Measurements from ENCODE around the gene TM7SF3. TPM values are rescaled to one million over a fixed set of nuclear protein-coding genes. Genes with fewer than 3 reads are reported as not detected.
"Not testable (repeated sequence)": the region's sequence is repeated elsewhere in the genome, so short reads cannot be mapped to it uniquely, and the experiment has no call there.

Gene TM7SF3
- total RNA-seq, 4 donors from 2014 or later, result 40.1 to 87.5 (median 64.4) TPM

DNA sequence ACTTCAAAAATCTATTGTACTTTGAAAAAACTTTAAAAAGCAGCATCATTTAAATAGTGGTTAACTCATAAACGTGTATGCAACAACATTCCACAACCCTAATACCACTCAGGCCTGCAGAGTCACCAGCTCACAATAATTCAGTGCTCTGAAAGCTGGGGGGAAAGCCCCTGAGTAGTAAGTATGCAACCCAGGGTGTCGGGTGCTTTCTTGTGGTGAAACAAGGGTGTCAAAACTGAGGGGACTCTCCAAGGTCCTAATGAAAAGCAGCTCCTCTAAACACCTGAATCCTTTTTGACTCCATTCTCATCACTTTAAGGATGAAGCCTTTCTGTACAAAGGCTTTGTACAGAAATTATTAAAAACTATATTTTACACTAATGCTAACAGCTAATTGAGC lies 42.2 kb downstream of the TM7SF3 start:
- Histone ChIP-seq H3K4me3 (no peak overlapping the region), H3K4me1 (no peaks in the 10 kb centered on the region), H3K27me3 (no peaks in the 10 kb centered on the region), H3K27ac (no peak overlapping the region), H3K36me3 (peaks cover 0 to 87% of the 10 kb centered on the region in 2 donors), H3K9me3 (no peaks in the 10 kb centered on the region)
- WGBS, 2 donors (ENCODE audit: low coverage in 1 of 2), result 60 to 66% methylated on average over 1 to 2 of the region's 2 CpGs
- ATAC-seq, result no peak
- no peak for TF ChIP-seq POLR2A (IDR thresholded peaks at IDR 0.05)
- TF ChIP-seq EP300 (IDR thresholded peaks at IDR 0.05), result no peak
- no peak for TF ChIP-seq POLR2AphosphoS5 (IDR thresholded peaks at IDR 0.05)
- TF ChIP-seq, protein P1, sequence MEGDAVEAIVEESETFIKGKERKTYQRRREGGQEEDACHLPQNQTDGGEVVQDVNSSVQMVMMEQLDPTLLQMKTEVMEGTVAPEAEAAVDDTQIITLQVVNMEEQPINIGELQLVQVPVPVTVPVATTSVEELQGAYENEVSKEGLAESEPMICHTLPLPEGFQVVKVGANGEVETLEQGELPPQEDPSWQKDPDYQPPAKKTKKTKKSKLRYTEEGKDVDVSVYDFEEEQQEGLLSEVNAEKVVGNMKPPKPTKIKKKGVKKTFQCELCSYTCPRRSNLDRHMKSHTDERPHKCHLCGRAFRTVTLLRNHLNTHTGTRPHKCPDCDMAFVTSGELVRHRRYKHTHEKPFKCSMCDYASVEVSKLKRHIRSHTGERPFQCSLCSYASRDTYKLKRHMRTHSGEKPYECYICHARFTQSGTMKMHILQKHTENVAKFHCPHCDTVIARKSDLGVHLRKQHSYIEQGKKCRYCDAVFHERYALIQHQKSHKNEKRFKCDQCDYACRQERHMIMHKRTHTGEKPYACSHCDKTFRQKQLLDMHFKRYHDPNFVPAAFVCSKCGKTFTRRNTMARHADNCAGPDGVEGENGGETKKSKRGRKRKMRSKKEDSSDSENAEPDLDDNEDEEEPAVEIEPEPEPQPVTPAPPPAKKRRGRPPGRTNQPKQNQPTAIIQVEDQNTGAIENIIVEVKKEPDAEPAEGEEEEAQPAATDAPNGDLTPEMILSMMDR (IDR thresholded peaks at IDR 0.05), result no peak

DNA sequence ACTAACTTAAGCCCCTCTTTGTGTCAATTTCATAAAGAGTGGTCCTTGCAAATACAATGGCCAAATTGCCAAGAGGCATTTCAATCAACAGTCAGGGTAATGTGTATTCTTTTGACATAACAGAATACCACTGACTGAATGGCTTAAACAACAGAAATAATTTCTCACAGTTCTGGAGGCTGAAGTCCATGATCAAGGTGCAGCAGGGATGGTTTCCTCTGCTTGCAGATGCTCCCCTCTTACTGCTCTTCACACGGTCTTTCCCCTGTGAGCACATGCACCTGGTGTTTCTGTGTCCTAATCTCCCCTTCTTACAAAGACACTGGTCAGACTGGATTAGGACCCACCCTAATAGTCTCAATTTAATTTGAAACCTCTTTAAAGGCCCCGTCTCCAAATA lies 44.0 kb downstream of the TM7SF3 start:
- no peaks in the 10 kb centered on the region for H3K9me3 ChIP-seq
- H3K27me3 ChIP-seq, result no peaks in the 10 kb centered on the region
- no peak for ATAC-seq
- 86 to 100% methylated on average over 1 to 2 of the region's 2 CpGs for WGBS, 2 donors (ENCODE audit: low coverage in 1 of 2)
- H3K4me3 ChIP-seq, result no peak overlapping the region
- H3K36me3 ChIP-seq, result peaks cover 0 to 83% of the 10 kb centered on the region in 2 donors
- TF ChIP-seq POLR2A (IDR thresholded peaks at IDR 0.05) (no peak), POLR2AphosphoS5 (IDR thresholded peaks at IDR 0.05) (no peak), EP300 (IDR thresholded peaks at IDR 0.05) (no peak)
- TF ChIP-seq, protein P1 (IDR thresholded peaks at IDR 0.05), result no peak
- H3K4me1 ChIP-seq, result no peaks in the 10 kb centered on the region
- no peak overlapping the region for H3K27ac ChIP-seq

DNA sequence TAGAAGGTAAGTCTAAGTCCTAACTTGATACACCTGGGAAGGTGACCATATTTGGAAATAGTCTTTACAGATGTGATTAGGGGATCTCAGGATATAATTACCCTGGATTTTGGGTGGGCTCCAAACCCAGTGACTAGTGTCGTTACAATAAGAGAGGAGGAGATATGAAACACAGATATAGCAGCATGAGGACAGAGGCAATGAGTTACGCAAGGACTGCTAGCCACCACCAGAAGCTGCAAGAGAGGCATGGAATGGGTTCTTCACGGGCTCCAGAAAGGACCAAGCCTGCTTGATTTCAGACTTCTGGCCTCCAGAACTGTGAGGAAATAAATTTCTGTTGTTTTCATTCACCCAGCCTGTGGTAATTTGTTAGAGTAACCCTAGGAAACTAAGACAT lies 47.3 kb downstream of the TM7SF3 start:
- H3K27ac ChIP-seq, result no peak overlapping the region
- H3K9me3 ChIP-seq, result no peaks in the 10 kb centered on the region
- TF ChIP-seq, protein P1 (IDR thresholded peaks at IDR 0.05), result no peak
- no peak for TF ChIP-seq EP300 (IDR thresholded peaks at IDR 0.05)
- TF ChIP-seq POLR2AphosphoS5 (IDR thresholded peaks at IDR 0.05), result no peak
- no peak for TF ChIP-seq POLR2A (IDR thresholded peaks at IDR 0.05)
- H3K27me3 ChIP-seq, result no peaks in the 10 kb centered on the region
- H3K4me3 ChIP-seq, result no peak overlapping the region
- whole genome bisulfite sequencing, 2 donors (ENCODE audit: low coverage in 1 of 2), result 78% methylated on average over 3 of the region's 3 CpGs; no CpG with 5 or more reads in 1 of the 2 donors
- H3K4me1 ChIP-seq, result no peaks in the 10 kb centered on the region
- H3K36me3 ChIP-seq, result peaks cover 0 to 70% of the 10 kb centered on the region in 2 donors
- no peak for ATAC-seq

DNA sequence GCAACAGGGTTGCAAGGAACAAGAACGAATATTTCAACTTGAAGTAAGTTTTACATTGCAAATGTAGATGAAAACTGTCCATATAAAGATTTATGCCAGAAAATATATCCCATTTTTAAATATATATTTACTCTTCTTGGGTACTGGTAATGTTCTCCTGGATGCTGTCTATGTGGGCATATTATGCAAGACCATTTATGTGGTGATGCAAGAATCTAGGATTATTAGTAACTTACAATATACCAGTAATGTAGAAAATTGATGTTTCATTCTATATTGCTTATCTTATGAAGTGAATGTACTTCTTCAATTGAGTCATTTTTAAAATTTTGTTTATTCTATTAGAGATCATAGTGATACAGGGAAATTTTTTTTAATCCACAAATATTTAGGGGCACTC lies 50.8 kb downstream of the TM7SF3 start:
- Histone ChIP-seq H3K27ac (no peak overlapping the region), H3K9me3 (no peaks in the 10 kb centered on the region), H3K4me3 (no peak overlapping the region), H3K36me3 (peaks cover 0 to 66% of the 10 kb centered on the region in 2 donors), H3K4me1 (no peaks in the 10 kb centered on the region), H3K27me3 (no peaks in the 10 kb centered on the region)
- ATAC-seq, result no peak
- WGBS, 2 donors (ENCODE audit: low coverage in 1 of 2), result 88 to 100% methylated on average over 1 of the region's 1 CpG
- TF ChIP-seq POLR2AphosphoS5 (IDR thresholded peaks at IDR 0.05) (no peak), EP300 (IDR thresholded peaks at IDR 0.05) (no peak), POLR2A (IDR thresholded peaks at IDR 0.05) (no peak)
- TF ChIP-seq, protein P1 (IDR thresholded peaks at IDR 0.05), result no peak

DNA sequence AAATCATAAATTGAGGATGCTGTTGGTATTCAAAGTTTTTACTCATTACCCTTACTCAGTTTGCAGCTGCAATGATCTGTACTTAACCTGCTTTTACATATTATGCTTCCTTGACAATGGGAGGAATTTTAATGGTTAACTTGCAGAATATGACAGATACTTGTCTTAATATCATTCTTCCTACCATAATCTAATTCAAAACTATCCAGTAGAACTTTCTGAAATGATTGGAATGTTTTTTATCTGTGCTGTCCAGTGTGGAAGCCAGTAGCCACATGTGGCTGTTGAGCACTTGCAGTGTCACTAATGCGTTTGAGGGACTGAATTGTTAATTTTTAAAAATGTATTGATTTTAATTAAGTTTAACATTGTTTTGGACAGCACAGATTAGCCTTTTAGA lies 52.4 kb downstream of the TM7SF3 start:
- Histone ChIP-seq H3K4me1 (no peaks in the 10 kb centered on the region), H3K36me3 (peaks cover 4 to 67% of the 10 kb centered on the region in 2 donors), H3K27me3 (no peaks in the 10 kb centered on the region), H3K4me3 (no peak overlapping the region), H3K9me3 (no peaks in the 10 kb centered on the region), H3K27ac (no peak overlapping the region)
- 74 to 93% methylated on average over 1 of the region's 1 CpG for WGBS, 2 donors (ENCODE audit: low coverage in 1 of 2)
- no peak for ATAC-seq
- TF ChIP-seq EP300 (IDR thresholded peaks at IDR 0.05), result no peak
- no peak for TF ChIP-seq POLR2A (IDR thresholded peaks at IDR 0.05)
- TF ChIP-seq POLR2AphosphoS5 (IDR thresholded peaks at IDR 0.05), result no peak
- TF ChIP-seq, protein P1 (IDR thresholded peaks at IDR 0.05), result no peak

DNA sequence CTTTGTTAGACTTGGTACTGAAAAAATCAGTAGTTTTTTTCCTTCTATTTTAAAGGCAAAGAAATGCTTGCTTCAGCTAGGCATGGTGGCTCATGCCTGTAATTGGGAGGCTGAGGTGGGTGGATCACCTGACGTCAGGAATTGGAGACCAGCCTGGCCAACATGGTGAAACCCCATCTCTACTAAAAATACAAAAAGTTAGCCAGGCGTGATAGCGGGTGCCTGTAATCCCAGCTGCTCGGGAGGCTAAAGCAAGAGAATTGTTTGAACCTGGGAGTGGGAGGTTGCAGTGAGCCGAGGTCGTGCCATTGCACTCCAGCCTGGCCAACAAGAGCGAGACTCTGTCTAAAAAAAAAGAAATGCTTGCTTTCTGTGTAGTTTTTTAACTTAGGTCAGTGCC lies 52.8 kb downstream of the TM7SF3 start:
- H3K27me3 ChIP-seq, ATAC-seq, H3K4me1 ChIP-seq, H3K4me3 ChIP-seq, H3K9me3 ChIP-seq, H3K27ac ChIP-seq: not testable (repeated sequence)
- 96 to 100% methylated on average over 3 to 7 of the region's 7 CpGs for WGBS, 2 donors (ENCODE audit: low coverage in 1 of 2)
- peaks cover 4 to 67% of the 10 kb centered on the region in 2 donors for H3K36me3 ChIP-seq
